IMR-90 (cell line): Measurements from ENCODE around the gene SLC27A1. TPM values are rescaled to one million over a fixed set of nuclear protein-coding genes. Genes with fewer than 3 reads are reported as not detected.

Experiments
- ATAC-seq: fragments of 200-7000 bp; cut with Tn5 transposase; 2 replicates; pipeline ENCODE4 v1.9.1; 2020; ENCODE audit warnings: low read depth, mild to moderate bottlenecking, moderate library complexity
- BruUV-seq: library from RNA; stranded (reverse); fragments of 400-500 nt; replicated peaks from 2 replicates; lab custom pipeline; 2021; lab: Mats Ljungman, UMichigan
- CTCF ChIA-PET: fragments of 300-600 bp; formaldehyde crosslinking; extraction: SDS; loops from one replicate; lab custom pipeline; 2021; ENCODE audit warnings: antibody characterized with exemption; lab: Yijun Ruan, JAX
- POLR2A ChIA-PET: fragments of 300-600 bp; sonication (Branson Sonifier 250); formaldehyde crosslinking; loops from one replicate; lab custom pipeline; 2022; ENCODE audit warnings: antibody characterized with exemption; ENCODE audit not compliant: unreplicated experiment; lab: Charles Lee
- DNase-seq: peaks from one replicate; pipeline ENCODE4 v3.0.0; 2013
- H2AFZ ChIP-seq: replicated peaks from 2 replicates; pipeline ENCODE3; 2013; ENCODE audit warnings: low read length, mild to moderate bottlenecking; ENCODE audit not compliant: poor library complexity
- H2AK5ac ChIP-seq: 2 replicates; pipeline ENCODE4 v1.6.1; 2013; ENCODE audit warnings: low read depth, low read length, inconsistent platforms
- H2AK9ac ChIP-seq: replicated peaks from 2 replicates; pipeline ENCODE3; 2013; ENCODE audit warnings: mild to moderate bottlenecking, low read depth, low read length, moderate library complexity; ENCODE audit not compliant: poor library complexity
- H2BK120ac ChIP-seq: 2 replicates; pipeline ENCODE4 v1.6.1; 2013; ENCODE audit warnings: low read depth, low read length, inconsistent platforms
- H2BK15ac ChIP-seq: 3 replicates; pipeline ENCODE4 v1.6.1; 2013; ENCODE audit warnings: low read depth, low read length, inconsistent platforms
- H2BK20ac ChIP-seq: 2 replicates; pipeline ENCODE4 v1.6.1; 2013; ENCODE audit warnings: low read depth, mild to moderate bottlenecking, inconsistent platforms, low read length, moderate library complexity
- H2BK5ac ChIP-seq: 2 replicates; pipeline ENCODE4 v1.6.1; 2013; ENCODE audit warnings: mild to moderate bottlenecking, low read depth, low read length, inconsistent platforms; ENCODE audit not compliant: poor library complexity, severe bottlenecking
- H3K14ac ChIP-seq: replicated peaks from 2 replicates; pipeline ENCODE4 v1.6.1; 2013; ENCODE audit warnings: low read depth, low read length, inconsistent platforms
- H3K18ac ChIP-seq: 2 replicates; pipeline ENCODE4 v1.6.1; 2013; ENCODE audit warnings: low read depth, low read length, control low read depth
- H3K23ac ChIP-seq: 2 replicates; pipeline ENCODE4 v1.6.1; 2013; ENCODE audit warnings: low read depth, low read length, inconsistent platforms
- H3K27ac ChIP-seq: 2 replicates; pipeline ENCODE4 v1.5.1; 2013; ENCODE audit warnings: mild to moderate bottlenecking, control low read depth, low read length; ENCODE audit not compliant: insufficient read depth
- H3K27me3 ChIP-seq: 2 replicates; pipeline ENCODE4 v1.6.1; 2013; ENCODE audit warnings: low read length; ENCODE audit not compliant: control insufficient read depth, insufficient read depth
- H3K36me3 ChIP-seq: 2 replicates; pipeline ENCODE4 v1.6.1; 2013; ENCODE audit warnings: low read length, mixed read lengths; ENCODE audit not compliant: control insufficient read depth, insufficient read depth
- H3K4ac ChIP-seq: 2 replicates; pipeline ENCODE4 v1.6.1; 2013; ENCODE audit warnings: low read depth, low read length, inconsistent platforms
- H3K4me1 ChIP-seq: 2 replicates; pipeline ENCODE4 v1.6.1; 2013; ENCODE audit warnings: low read length, mixed read lengths; ENCODE audit not compliant: control insufficient read depth, insufficient read depth
- H3K4me2 ChIP-seq: 2 replicates; pipeline ENCODE4 v1.6.1; 2013; ENCODE audit warnings: low read depth, mild to moderate bottlenecking, control low read depth, low read length, moderate library complexity
- H3K4me3 ChIP-seq: 2 replicates; pipeline ENCODE4 v1.5.1; 2013; ENCODE audit warnings: low read depth, mild to moderate bottlenecking, control low read depth, low read length, moderate library complexity; ENCODE audit not compliant: insufficient read depth
- H3K56ac ChIP-seq: 2 replicates; pipeline ENCODE4 v1.6.1; 2013; ENCODE audit warnings: low read length, inconsistent platforms; ENCODE audit not compliant: insufficient read depth; ENCODE audit errors: extremely low read depth
- H3K79me1 ChIP-seq, 2 experiments: 2 replicates each; pipeline ENCODE4 v1.6.1; 2013; ENCODE audit warnings: low read length in 2 of 2, inconsistent platforms in 1 of 2, low read depth in 1 of 2
- H3K9ac ChIP-seq: 2 replicates; pipeline ENCODE4 v1.6.1; 2013; ENCODE audit warnings: low read depth, low read length, control low read depth
- H3K9me1 ChIP-seq: 2 replicates; pipeline ENCODE4 v1.6.1; 2013; ENCODE audit warnings: low read length, inconsistent platforms; ENCODE audit not compliant: insufficient read depth
- H3K9me3 ChIP-seq: 2 replicates; pipeline ENCODE4 v1.6.1; 2013; ENCODE audit warnings: low read length; ENCODE audit not compliant: control insufficient read depth, insufficient read depth
- H4K20me1 ChIP-seq: 2 replicates; pipeline ENCODE4 v1.6.1; 2013; ENCODE audit warnings: low read length, inconsistent platforms; ENCODE audit not compliant: insufficient read depth
- H4K5ac ChIP-seq: 2 replicates; pipeline ENCODE4 v1.6.1; 2013; ENCODE audit warnings: mild to moderate bottlenecking, low read depth, low read length, control low read depth
- H4K8ac ChIP-seq, 2 experiments: 2 replicates each; pipeline ENCODE4 v1.6.1; 2013; ENCODE audit warnings: low read depth in 2 of 2, low read length in 2 of 2, control low read depth in 1 of 2, inconsistent platforms in 1 of 2
- H4K91ac ChIP-seq: 2 replicates; pipeline ENCODE4 v1.6.1; 2013; ENCODE audit warnings: low read depth, low read length, inconsistent platforms; ENCODE audit not compliant: insufficient read depth
- CTCF ChIP-seq: conservative IDR thresholded peaks from 2 replicates; pipeline ENCODE4 v1.5.1; 2012; ENCODE audit warnings: mild to moderate bottlenecking, low read depth, low read length, improper control_type of control experiment
- RAD21 ChIP-seq: IDR thresholded peaks from 2 replicates; pipeline ENCODE4 v1.6.1; 2012; ENCODE audit warnings: low read length, improper control_type of control experiment
- WGBS, 2 experiments: methylation state at CpG; one replicate each; pipeline versions ENCODE4 v1.1.5 to v1.1.7; 2013; ENCODE audit warnings: missing lambda C conversion rate in 2 of 2; ENCODE audit not compliant: insufficient read length in 1 of 2; ENCODE audit errors: extremely low coverage in 2 of 2; 5-methylcytosine and 5-hydroxymethylcytosine counted together
- dilution Hi-C: fragments of 300-500 bp; cut with HindIII; formaldehyde crosslinking; loops from one replicate; pipeline ENCODE4 v1.14.3; 2018; ENCODE audit warnings: low sequenced_read_pairs; ENCODE audit not compliant: unreplicated experiment
- in situ Hi-C: fragments of 300-500 bp; cut with MboI; formaldehyde crosslinking; loops from 3 replicates; pipeline ENCODE4 v1.14.3; 2019; ENCODE audit warnings: low sequenced_read_pairs, inconsistent platforms, mixed read lengths
- intact Hi-C: fragments of 100-400 bp; cut with micrococcal nuclease; formaldehyde crosslinking; loops from 2 replicates; pipeline ENCODE4 v1.10.0; 2022
- polyA plus RNA-seq, 3 experiments: library from polyadenylated mRNA; depleted of rRNA; stranded (reverse); fragments of >200 nt; gene quantifications; 2 replicates each; pipeline ENCODE4 v1.2.3, GENCODE V29; 2012; ENCODE audit warnings: low replicate concordance in 1 of 3
- total RNA-seq: library from RNA; depleted of rRNA; stranded (reverse); fragments of >200 nt; gene quantifications from 2 replicates; pipeline ENCODE4 v1.2.3, GENCODE V29; 2012

Gene SLC27A1
- total and polyA plus RNA-seq, 2 of the 4 experiments (the other 2 are of a cell fraction), result 4.8 to 12.9 TPM

- no peak within 1 kb of the TSS for H2BK20ac ChIP-seq
- H3K27me3 ChIP-seq, result peaks cover 31% of the 10 kb centered on the region
- no peak within 1 kb of the TSS for H4K5ac ChIP-seq
- ATAC-seq (no peak), DNase-seq (no peak)
- no peak within 1 kb of the TSS for H3K4me2 ChIP-seq
- H4K8ac ChIP-seq, result no peak within 1 kb of the TSS
- no peak for TF ChIP-seq RAD21
- TF ChIP-seq CTCF, result no peak
- H3K9ac ChIP-seq, result no peak within 1 kb of the TSS
- H3K4ac ChIP-seq, result no peak within 1 kb of the TSS
- peak within 1 kb of the TSS; percentile 24 for H2AK9ac ChIP-seq
- no peak within 1 kb of the TSS for H2BK5ac ChIP-seq
- intact Hi-C loops (no loop called here), in situ Hi-C loops (no loop called here), dilution Hi-C loops (no loop called here)
- no peak within 1 kb of the TSS for H3K18ac ChIP-seq
- no peak within 1 kb of the TSS for H3K27ac ChIP-seq
- no peak within 1 kb of the TSS for H3K4me3 ChIP-seq
- no peak within 1 kb of the TSS for H2BK15ac ChIP-seq
- no peak within 1 kb of the TSS for H3K14ac ChIP-seq
- H3K4me1 ChIP-seq, result no peaks in the 10 kb centered on the region; the same call in 1 of the 2 replicates
- no peak within 1 kb of the TSS for H2BK120ac ChIP-seq
- no peaks in the 10 kb centered on the region; the same call in 1 of the 2 replicates for H4K20me1 ChIP-seq
- no peak within 1 kb of the TSS for H3K23ac ChIP-seq
- no peak within 1 kb of the TSS for H4K91ac ChIP-seq
- ChIA-PET CTCF (interaction anchor here (0.6 kb wide), 1 partner anchor 19 kb away, joined by 4 read pairs; no protein-coding TSS in a partner anchor), POLR2A (no interaction called here)
- H3K9me1 ChIP-seq, result no peaks in the 10 kb centered on the region
- H2AFZ ChIP-seq, result peak within 1 kb of the TSS; percentile 3
- no peak within 1 kb of the TSS for H2AK5ac ChIP-seq
- H3K36me3 ChIP-seq, result no peaks in the 10 kb centered on the region
- no peak within 1 kb of the TSS for H3K56ac ChIP-seq
- no peaks in the 10 kb centered on the region for H3K79me1 ChIP-seq
- BruUV-seq, result no TSS peak
- H3K9me3 ChIP-seq, result no peaks in the 10 kb centered on the region
- WGBS, 2 experiments, result 67% methylated on average over 21 of the region's 26 CpGs; no CpG with 5 or more reads in 1 of the 2 experiments
These were observed 9.7 kb upstream of the SLC27A1 start, which contains the start of gene NXNL1 for GRCh38 chr19:17460372-17461230. Gene NXNL1, minus strand, starts transcription at chr19:17460926. Its CDS starts 57 bp downstream, at chr19:17460869.
